Measurements from ENCODE around the gene POU3F1. TPM values are rescaled to one million over a fixed set of nuclear protein-coding genes. Genes with fewer than 3 reads are reported as not detected.

POU3F1 gene
- total RNA-seq: under 1 TPM in 1 of 4 donors, not detected in 3; 0.20 TPM

- peaks cover 51% of the 10 kb centered on the region for H3K27me3 ChIP-seq
- ATAC-seq: peak; percentile 2
- peak within 1 kb of the TSS in 3 of 4 donors; percentile 74 to 81 (median 77) for H3K27ac ChIP-seq
- H3K36me3 ChIP-seq: no peaks in the 10 kb centered on the region
- WGBS, 2 donors (ENCODE audit: low coverage in 1 of 2): no CpG with 5 or more reads among the region's 92 CpGs
- H3K9me3 ChIP-seq: no peaks in the 10 kb centered on the region
- peaks cover 0 to 39% (median 20%) of the 10 kb centered on the region in 3 donors for H3K4me1 ChIP-seq
- H3K4me3 ChIP-seq: peak within 1 kb of the TSS; percentile 29 to 71
- no peak for TF ChIP-seq EP300 (IDR thresholded peaks at IDR 0.05)
- no peak for TF ChIP-seq POLR2A (IDR thresholded peaks at IDR 0.05)
- TF ChIP-seq POLR2AphosphoS5 (IDR thresholded peaks at IDR 0.05): no peak
These were observed at the start of gene POU3F1 for GRCh38 chr1:38046333-38046883. Gene POU3F1 (minus strand): TSS chr1:38046793. CDS start chr1:38046743, 50 bp downstream.

GRCh38 chr1:38095454-38095931, 48.9 kb upstream of the POU3F1 start:
- Histone ChIP-seq H3K27ac (no peak overlapping the region), H3K27me3 (peaks cover 56% of the 10 kb centered on the region), H3K4me1 (no peaks in the 10 kb centered on the region), H3K9me3 (no peaks in the 10 kb centered on the region), H3K36me3 (no peaks in the 10 kb centered on the region), H3K4me3 (no peak overlapping the region)
- WGBS, 2 donors (ENCODE audit: low coverage in 1 of 2): 76 to 81% methylated on average over 5 to 9 of the region's 12 CpGs
- TF ChIP-seq POLR2A (IDR thresholded peaks at IDR 0.05): no peak
- TF ChIP-seq EP300 (IDR thresholded peaks at IDR 0.05): no peak
- no peak for TF ChIP-seq POLR2AphosphoS5 (IDR thresholded peaks at IDR 0.05)
- no peak for TF ChIP-seq CTCF (IDR thresholded peaks at IDR 0.05)
- ATAC-seq: no peak

GRCh38 chr1:38094711-38095290, 48.2 kb upstream of the POU3F1 start:
- ATAC-seq: no peak
- H3K27me3 ChIP-seq: peaks cover 58% of the 10 kb centered on the region
- H3K9me3 ChIP-seq: no peaks in the 10 kb centered on the region
- H3K27ac ChIP-seq: no peak overlapping the region
- H3K4me3 ChIP-seq: no peak overlapping the region
- no peaks in the 10 kb centered on the region for H3K36me3 ChIP-seq
- 55 to 77% methylated on average over 4 to 8 of the region's 11 CpGs for WGBS, 2 donors (ENCODE audit: low coverage in 1 of 2)
- no peak for TF ChIP-seq EP300 (IDR thresholded peaks at IDR 0.05)
- TF ChIP-seq POLR2A (IDR thresholded peaks at IDR 0.05): no peak
- no peak for TF ChIP-seq CTCF (IDR thresholded peaks at IDR 0.05)
- no peak for TF ChIP-seq POLR2AphosphoS5 (IDR thresholded peaks at IDR 0.05)
- no peaks in the 10 kb centered on the region for H3K4me1 ChIP-seq

- no peak for TF ChIP-seq CTCF (IDR thresholded peaks at IDR 0.05)
- no peak for TF ChIP-seq EP300 (IDR thresholded peaks at IDR 0.05)
- no peak for TF ChIP-seq POLR2AphosphoS5 (IDR thresholded peaks at IDR 0.05)
- no peak for TF ChIP-seq POLR2A (IDR thresholded peaks at IDR 0.05)
- no peak overlapping the region for H3K27ac ChIP-seq
- H3K4me3 ChIP-seq: no peak overlapping the region
- no peaks in the 10 kb centered on the region for H3K4me1 ChIP-seq
- ATAC-seq: no peak
- H3K9me3 ChIP-seq: no peaks in the 10 kb centered on the region
- 49 to 57% methylated on average over 12 of the region's 18 CpGs for WGBS, 2 donors (ENCODE audit: low coverage in 1 of 2)
- H3K36me3 ChIP-seq: no peaks in the 10 kb centered on the region
- peaks cover 68% of the 10 kb centered on the region for H3K27me3 ChIP-seq
These were observed 47.3 kb upstream of the POU3F1 start for GRCh38 chr1:38093569-38094520.

- no peaks in the 10 kb centered on the region for H3K9me3 ChIP-seq
- H3K36me3 ChIP-seq: no peaks in the 10 kb centered on the region
- no peaks in the 10 kb centered on the region for H3K4me1 ChIP-seq
- H3K27ac ChIP-seq: no peak overlapping the region
- no peak for ATAC-seq
- TF ChIP-seq POLR2AphosphoS5 (IDR thresholded peaks at IDR 0.05) (no peak), EP300 (IDR thresholded peaks at IDR 0.05) (no peak), CTCF (IDR thresholded peaks at IDR 0.05) (no peak), POLR2A (IDR thresholded peaks at IDR 0.05) (no peak)
- peaks cover 80% of the 10 kb centered on the region for H3K27me3 ChIP-seq
- 17 to 20% methylated on average over 1 of the region's 4 CpGs for WGBS, 2 donors (ENCODE audit: low coverage in 1 of 2)
- no peak overlapping the region for H3K4me3 ChIP-seq
These were observed 45.7 kb upstream of the POU3F1 start for GRCh38 chr1:38092256-38092655.

Data from gastroesophageal sphincter (tissue), 4 donors.